Right cardiac atrium (tissue), 5 donors: ENCODE measurements around the gene UBAC2. TPM values are rescaled to one million over a fixed set of nuclear protein-coding genes. Genes with fewer than 3 reads are reported as not detected.
"Not testable (repeated sequence)": the region's sequence is repeated elsewhere in the genome, so short reads cannot be mapped to it uniquely, and the experiment has no call there.

Source experiments
- ATAC-seq, 2 donors: fragments of 200-7000 bp; cut with Tn5 transposase; one replicate each; pipeline versions ENCODE4 v1.8.0 to v1.9.1; 2020; ENCODE audit warnings: moderate library complexity in 2 of 2, mild to moderate bottlenecking in 1 of 2
- DNase-seq, 3 donors: peaks; one replicate each; pipeline ENCODE4 v3.0.0-alpha.2; 2020
- H3K27ac ChIP-seq: one replicate; pipeline ENCODE4 v1.5.1; 2013; ENCODE audit warnings: mild to moderate bottlenecking, low read length, control low read depth, moderate library complexity
- H3K27me3 ChIP-seq: one replicate; pipeline ENCODE4 v1.6.1; 2013; ENCODE audit not compliant: control insufficient read depth, insufficient read depth
- H3K4me1 ChIP-seq: one replicate; pipeline ENCODE4 v1.6.1; 2013; ENCODE audit warnings: low read length; ENCODE audit not compliant: control insufficient read depth, insufficient read depth
- H3K4me3 ChIP-seq: one replicate; pipeline ENCODE4 v1.5.1; 2013; ENCODE audit warnings: low read length, control low read depth
- H3K9me3 ChIP-seq: one replicate; pipeline ENCODE4 v1.6.1; 2013; ENCODE audit warnings: low read length; ENCODE audit not compliant: control insufficient read depth
- WGBS: extraction: QIAGEN DNeasy Blood & Tissue Kit; methylation state at CpG from one replicate; pipeline ENCODE4 v1.1.7; 2013; 5-methylcytosine and 5-hydroxymethylcytosine counted together
- intact Hi-C, 4 donors: fragments of 100-400 bp; cut with DNase I; formaldehyde crosslinking; loops; one replicate each; pipeline versions ENCODE4 v1.11.0 to v1.14.0; 2022 to 2023
- polyA plus RNA-seq: library from polyadenylated mRNA; stranded (reverse); fragments of 200-250 nt; gene quantifications from one replicate; pipeline ENCODE4 v1.2.3, GENCODE V29; 2013
- total RNA-seq, 4 donors: library from RNA; stranded (reverse); fragmentation: NEBNext Ultra II Directional; extraction: Animal tissue kit (Norgen Biotek cat#: 25700); gene quantifications; one replicate each; pipeline ENCODE4 v1.2.1, GENCODE V29; 2021
- donor health status: healthy with polysubstance abuse.
- donor health status: DM: no; HTN: yes; CAD: no.
- donor health status: DM: no; HTN: no; CAD: no.
- donor health status: DM: no; HTN: yes; CAD: no; lungs with severe emphysema.
- donor health status: DM: yes; HTN: yes; CAD: no.

UBAC2 gene
- total and polyA plus RNA-seq, 5 donors, result 41.7 to 52.2 (median 47.6) TPM

DNA sequence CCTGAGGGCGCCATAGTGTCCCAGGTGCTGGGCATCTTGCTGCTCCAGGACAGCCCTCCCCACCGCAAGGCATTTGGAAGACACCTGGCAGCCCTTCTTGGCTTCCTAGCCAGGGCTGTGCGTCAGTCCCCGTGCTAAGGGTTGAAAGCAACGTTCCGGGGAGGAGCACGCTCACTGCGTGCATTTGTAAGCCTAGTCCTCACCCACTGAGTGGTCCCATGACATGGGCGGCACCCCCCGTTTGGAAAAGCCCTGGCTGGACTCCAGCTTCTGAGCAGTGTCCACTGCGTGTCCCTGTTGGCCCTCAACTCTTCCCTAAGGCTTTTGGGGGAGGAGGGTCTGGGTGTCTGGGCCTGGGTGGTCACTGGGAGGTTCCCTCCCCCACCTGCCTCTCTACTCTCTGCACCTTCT lies 182.9 kb downstream of the UBAC2 start:
- no peaks in the 10 kb centered on the region for H3K27me3 ChIP-seq
- DNase-seq, result no peak
- peaks cover 2% of the 10 kb centered on the region for H3K4me1 ChIP-seq
- no peak overlapping the region for H3K4me3 ChIP-seq
- intact Hi-C loops, result no loop called here
- H3K27ac ChIP-seq, result no peak overlapping the region
- ATAC-seq, result peak in 1 of 2 donors; percentile 11
- 72% methylated on average over 11 of the region's 11 CpGs for WGBS
- no peaks in the 10 kb centered on the region for H3K9me3 ChIP-seq

DNA sequence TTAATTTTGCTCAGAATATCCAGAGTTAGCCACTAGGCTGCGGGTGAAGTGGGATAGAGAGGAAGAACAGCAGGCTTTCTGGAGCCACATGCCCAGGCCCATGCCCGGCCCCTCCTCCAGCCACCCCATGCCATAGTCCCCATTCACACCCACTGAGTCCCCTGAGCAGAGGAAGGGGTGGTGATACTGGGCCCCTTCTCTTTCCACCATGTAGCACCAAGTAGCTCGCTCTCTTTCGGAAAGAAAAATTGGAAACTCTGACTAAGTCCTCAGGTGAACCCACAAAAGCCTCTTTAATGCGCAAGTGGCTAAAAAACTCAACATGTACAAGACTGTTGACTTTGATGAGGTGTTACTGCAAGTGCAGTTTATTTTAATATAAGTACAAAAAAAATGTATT lies 183.3 kb downstream of the UBAC2 start:
- intact Hi-C loops, result no loop called here
- H3K4me1 ChIP-seq, result peaks cover 2% of the 10 kb centered on the region
- H3K27ac ChIP-seq, result no peak overlapping the region
- ATAC-seq, result no peak
- H3K27me3 ChIP-seq, result no peaks in the 10 kb centered on the region
- no peak overlapping the region for H3K4me3 ChIP-seq
- 98% methylated on average over 5 of the region's 5 CpGs for WGBS
- DNase-seq, result no peak
- H3K9me3 ChIP-seq, result no peaks in the 10 kb centered on the region

DNA sequence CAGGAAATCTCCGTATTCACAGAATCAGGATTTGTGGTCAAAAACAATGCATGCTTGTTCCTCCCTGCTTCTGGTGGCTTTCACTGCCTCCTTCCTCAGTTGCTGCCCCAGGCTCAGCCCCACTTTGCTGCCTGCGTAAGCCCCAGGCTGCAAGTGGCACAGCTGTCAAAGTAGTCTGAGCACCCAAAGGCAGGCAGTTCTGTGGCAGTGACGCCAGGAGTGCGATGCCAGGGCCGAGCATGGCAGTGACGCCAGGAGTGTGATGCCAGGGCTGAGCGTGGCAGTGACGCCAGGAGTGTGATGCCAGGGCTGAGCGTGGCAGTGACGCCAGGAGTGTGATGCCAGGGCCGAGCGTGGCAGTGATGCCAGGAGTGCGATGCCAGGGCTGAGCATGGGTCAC lies 183.8 kb downstream of the UBAC2 start:
- 74% methylated on average over 13 of the region's 13 CpGs for WGBS
- Histone ChIP-seq H3K4me1 (peaks cover 2% of the 10 kb centered on the region), H3K27me3 (no peaks in the 10 kb centered on the region), H3K4me3 (no peak overlapping the region), H3K9me3 (no peaks in the 10 kb centered on the region), H3K27ac (no peak overlapping the region)
- intact Hi-C loops, result no loop called here
- ATAC-seq (peak in 1 of 2 donors; percentile 41), DNase-seq (peak in 1 of 3 donors; percentile 34)

DNA sequence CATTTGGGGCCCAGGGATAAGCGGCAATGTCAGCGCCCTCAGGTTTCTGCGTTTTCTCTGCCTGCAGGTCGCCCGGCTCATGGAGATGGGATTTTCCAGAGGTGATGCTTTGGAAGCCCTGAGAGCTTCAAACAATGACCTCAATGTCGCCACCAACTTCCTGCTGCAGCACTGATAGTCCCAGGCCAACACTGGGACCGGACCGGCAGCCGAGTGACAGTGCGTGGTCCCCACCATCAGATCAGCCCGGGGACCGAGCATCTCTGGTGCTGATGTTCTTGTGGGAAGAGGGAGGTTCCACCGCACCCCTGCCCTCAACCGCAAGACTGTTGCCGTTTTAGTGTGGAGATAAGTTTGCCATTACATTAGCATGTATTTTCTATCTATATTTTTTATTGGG lies 184.5 kb downstream of the UBAC2 start:
- no peaks in the 10 kb centered on the region for H3K9me3 ChIP-seq
- WGBS, result 94% methylated on average over 15 of the region's 15 CpGs
- no peak overlapping the region for H3K4me3 ChIP-seq
- DNase-seq, result no peak
- ATAC-seq, result no peak
- intact Hi-C loops, result no loop called here
- H3K27ac ChIP-seq, result no peak overlapping the region
- H3K4me1 ChIP-seq, result peaks cover 2% of the 10 kb centered on the region
- H3K27me3 ChIP-seq, result no peaks in the 10 kb centered on the region

DNA sequence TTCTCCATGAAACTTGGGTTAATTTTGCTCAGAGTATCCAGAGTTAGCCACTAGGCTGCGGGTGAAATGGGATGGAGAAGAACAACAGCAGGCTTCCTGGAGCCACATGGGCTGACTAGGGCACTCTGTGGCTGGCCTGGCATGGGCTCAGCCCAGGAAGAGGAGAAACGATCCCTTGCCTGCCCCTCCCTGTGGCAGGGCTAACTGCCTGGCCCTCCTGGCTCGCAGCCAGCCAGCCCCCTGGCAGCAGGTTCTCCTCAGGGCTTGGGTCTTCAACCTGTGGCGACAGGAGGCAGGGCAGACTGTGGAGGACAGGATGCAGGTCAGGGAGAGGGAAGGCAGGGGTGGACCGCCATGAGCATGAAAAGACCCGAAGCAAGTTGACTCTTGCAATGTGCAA lies 185.3 kb downstream of the UBAC2 start:
- DNase-seq (no peak), ATAC-seq (no peak)
- no peaks in the 10 kb centered on the region for H3K27me3 ChIP-seq
- intact Hi-C loops, result no loop called here
- 80% methylated on average over 6 of the region's 6 CpGs for WGBS
- peaks cover 2% of the 10 kb centered on the region for H3K4me1 ChIP-seq
- no peak overlapping the region for H3K4me3 ChIP-seq
- H3K27ac ChIP-seq, result no peak overlapping the region
- H3K9me3 ChIP-seq, result no peaks in the 10 kb centered on the region

DNA sequence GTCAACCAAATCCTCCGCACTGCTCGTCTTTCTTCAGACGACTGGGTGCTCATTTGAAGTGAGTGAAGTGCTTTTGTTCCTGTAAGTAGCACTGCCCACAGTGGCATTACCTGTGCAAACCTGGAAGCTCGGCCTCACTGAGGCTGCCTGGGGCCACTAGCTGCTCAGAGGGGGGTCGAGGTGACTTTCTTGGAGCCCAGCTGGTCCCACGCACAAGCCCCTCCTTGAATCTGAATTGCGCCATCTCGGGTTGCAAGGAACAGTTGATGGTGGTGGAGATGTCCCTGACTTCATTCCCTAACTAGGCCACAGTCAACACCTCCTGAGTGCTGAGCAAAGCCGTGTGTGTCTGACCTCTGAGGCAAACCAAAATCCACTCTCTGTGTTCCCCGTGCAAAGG lies 185.8 kb downstream of the UBAC2 start:
- Histone ChIP-seq H3K27me3 (no peaks in the 10 kb centered on the region), H3K27ac (no peak overlapping the region), H3K4me3 (no peak overlapping the region), H3K4me1 (peaks cover 2% of the 10 kb centered on the region), H3K9me3 (no peaks in the 10 kb centered on the region)
- intact Hi-C loops, result no loop called here
- DNase-seq (no peak), ATAC-seq (peak; percentile 31 to 49)
- 74% methylated on average over 10 of the region's 10 CpGs for WGBS

DNA sequence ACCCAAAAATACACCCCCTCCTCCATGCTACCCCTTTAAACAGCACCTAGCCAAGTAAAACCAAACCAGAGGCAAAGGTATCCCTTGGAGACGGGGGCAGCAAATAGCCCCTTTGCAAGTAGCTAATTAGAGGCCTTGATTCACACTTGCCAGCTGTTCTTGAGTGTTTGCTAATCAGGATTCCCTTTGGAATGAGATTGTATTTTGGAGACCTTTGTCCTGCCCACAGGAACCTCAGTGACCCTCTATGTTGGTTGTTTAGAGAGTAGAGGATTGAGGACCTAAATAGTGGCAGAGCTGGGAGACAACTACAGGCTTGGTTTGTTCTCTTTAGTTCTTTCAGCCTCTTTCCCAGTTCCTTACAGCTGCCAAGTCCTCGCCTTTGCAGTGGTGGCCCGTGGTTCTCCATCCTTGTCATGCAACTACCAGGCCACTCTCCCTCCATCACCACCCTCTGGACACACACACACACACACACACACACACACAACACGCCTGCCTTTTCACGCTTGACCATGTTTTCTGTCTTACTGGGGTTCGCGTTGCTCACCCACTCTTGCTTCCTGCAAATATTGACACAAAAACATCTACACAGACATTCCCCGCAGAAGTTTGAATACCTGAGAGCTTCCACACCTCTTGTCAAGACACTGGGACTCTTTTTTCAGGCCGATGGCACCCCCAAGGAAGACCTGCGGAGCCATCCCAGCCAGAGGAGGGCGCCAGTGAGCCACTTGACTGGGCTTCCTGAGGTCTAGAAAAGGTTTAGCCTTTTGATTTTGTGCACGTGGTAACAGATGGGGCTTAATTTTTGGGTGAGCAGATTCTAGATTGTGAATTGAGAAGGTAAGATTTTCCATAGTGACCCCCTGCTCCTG lies 186.5 kb downstream of the UBAC2 start:
- H3K27me3 ChIP-seq, result no peaks in the 10 kb centered on the region
- no peak overlapping the region for H3K4me3 ChIP-seq
- H3K27ac ChIP-seq, result no peak overlapping the region
- no peaks in the 10 kb centered on the region for H3K9me3 ChIP-seq
- ATAC-seq (no peak), DNase-seq (peak; percentile 37 to 77 (median 73))
- WGBS, result 70% methylated on average over 12 of the region's 12 CpGs
- H3K4me1 ChIP-seq, result peaks cover 2% of the 10 kb centered on the region
- intact Hi-C loops, result no loop called here

DNA sequence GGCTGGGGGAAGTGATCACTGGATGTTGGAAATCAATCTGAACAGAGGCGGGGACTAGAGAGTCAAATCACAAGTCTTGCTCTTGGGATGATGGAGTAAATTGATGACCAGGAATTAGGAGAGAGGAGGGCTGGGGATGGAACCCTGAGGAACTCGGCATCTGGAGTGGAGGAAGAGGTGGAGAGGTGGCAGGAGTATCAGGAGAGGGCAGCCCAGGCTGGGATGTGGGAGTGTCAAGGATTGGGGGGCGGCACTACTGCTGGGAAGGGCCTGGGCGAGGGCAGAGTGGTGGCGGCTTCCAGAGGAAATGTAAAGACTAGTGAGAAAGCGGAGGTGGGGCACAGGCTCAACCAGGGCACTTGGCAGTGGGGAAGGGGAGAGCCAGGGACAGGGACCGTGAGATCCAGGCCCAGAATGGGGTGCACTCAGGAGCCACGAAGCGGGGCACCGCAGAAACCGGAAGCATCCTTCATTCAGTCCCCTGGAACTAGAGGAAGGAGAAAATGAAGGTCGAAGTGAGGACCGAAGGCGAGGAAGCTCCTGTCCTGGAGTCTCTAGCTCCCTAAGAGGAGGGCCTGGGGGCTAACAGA lies 187.8 kb downstream of the UBAC2 start:
- Histone ChIP-seq H3K27ac (no peak overlapping the region), H3K4me3 (no peak overlapping the region), H3K4me1 (peaks cover 2% of the 10 kb centered on the region), H3K27me3 (no peaks in the 10 kb centered on the region), H3K9me3 (no peaks in the 10 kb centered on the region)
- no peak for DNase-seq
- intact Hi-C loops, result no loop called here
- WGBS, result 94% methylated on average over 14 of the region's 14 CpGs
- no peak for ATAC-seq

DNA sequence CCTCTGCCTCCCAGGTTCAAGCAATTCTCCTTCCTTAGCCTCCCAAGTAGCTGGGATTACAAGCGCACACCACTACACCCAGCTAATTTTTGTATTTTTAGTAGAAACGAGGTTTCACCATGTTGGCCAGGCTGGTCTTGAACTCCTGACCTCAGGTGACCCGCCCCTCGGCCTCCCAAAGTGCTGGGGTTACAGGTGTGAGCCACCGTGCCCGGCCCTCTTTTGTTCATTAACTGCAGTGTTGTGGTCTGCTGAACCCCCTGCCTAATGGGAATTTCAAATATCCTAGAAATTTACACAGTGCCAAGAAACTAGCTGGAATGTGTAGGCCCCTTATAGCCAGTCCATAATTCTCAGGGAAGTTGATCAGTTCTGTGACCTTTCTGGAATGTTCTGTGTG lies 188.4 kb downstream of the UBAC2 start:
- intact Hi-C loops, result not testable (repeated sequence)
- WGBS, result 94% methylated on average over 6 of the region's 6 CpGs

DNA sequence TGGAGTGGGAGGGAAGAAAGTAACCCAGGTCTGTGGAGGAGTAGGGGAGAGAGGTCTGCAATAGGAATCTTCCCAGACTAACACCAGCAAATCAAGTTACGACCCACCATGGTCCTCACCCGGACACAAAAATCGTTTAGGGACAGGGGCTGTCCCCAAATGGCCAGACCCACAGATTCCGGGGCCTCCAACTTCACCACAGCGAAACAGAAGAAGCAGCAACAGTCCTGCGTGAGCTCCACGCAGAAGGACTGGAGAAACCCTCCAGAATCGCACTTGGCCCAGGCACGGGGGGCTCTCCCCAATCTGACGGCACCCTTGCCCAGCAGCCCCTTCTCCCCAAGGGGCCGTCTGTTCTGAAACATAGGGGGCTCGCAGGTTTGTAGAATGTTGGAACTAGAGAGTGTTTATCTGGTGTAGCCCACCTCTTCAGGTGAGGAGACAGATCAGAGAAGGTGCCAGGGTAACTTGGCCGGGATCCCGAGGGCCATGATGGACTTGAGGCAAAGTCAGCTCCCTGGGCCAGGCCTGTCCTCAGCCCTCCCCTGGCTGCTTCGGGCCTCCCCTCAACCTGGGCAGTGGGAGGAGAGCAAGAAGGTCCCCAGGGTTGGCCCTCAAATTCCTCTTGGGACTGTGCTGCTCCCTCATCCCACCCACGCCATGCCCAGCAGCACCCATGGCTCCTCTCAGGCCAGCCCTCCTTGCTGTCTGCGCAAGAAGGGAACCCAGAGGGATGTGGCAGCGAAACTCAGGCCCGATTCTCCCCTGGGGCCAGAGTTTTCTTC lies 189.1 kb downstream of the UBAC2 start:
- ATAC-seq (no peak), DNase-seq (no peak)
- peaks cover 2% of the 10 kb centered on the region for H3K4me1 ChIP-seq
- no peak overlapping the region for H3K4me3 ChIP-seq
- 97% methylated on average over 19 of the region's 19 CpGs for WGBS
- H3K27me3 ChIP-seq, result no peaks in the 10 kb centered on the region
- intact Hi-C loops, result no loop called here
- no peak overlapping the region for H3K27ac ChIP-seq
- H3K9me3 ChIP-seq, result no peaks in the 10 kb centered on the region

More for the DNA sequence above, 188.4 kb downstream of the UBAC2 start:
- not testable (repeated sequence) for H3K27ac ChIP-seq, H3K4me1 ChIP-seq, H3K27me3 ChIP-seq, ATAC-seq, DNase-seq, H3K4me3 ChIP-seq, H3K9me3 ChIP-seq

DNA sequence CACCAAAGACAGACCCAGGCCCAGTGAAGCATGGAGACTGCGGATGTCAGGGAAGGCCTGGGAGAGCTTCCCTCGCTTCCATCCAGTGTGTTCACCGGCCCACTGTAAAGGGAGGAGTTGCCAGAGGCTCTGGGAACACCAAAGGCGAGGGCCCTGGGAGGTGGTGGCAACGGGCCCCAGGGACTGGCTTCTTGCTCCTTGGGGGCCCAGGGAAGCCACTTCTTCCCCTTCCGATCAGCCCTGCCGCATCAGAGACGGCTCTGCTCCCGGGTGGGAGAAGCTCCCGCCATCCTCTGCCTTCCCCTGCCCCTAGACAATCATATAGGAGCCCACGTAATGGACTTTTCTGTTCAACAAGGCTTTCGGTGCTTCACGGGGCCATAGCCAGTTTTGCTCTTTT lies 189.9 kb downstream of the UBAC2 start:
- WGBS, result 93% methylated on average over 13 of the region's 13 CpGs

More for the DNA sequence above, 189.9 kb downstream of the UBAC2 start:
- DNase-seq (no peak), ATAC-seq (no peak)
- Histone ChIP-seq H3K27me3 (no peaks in the 10 kb centered on the region), H3K4me1 (peaks cover 2% of the 10 kb centered on the region), H3K9me3 (no peaks in the 10 kb centered on the region), H3K4me3 (no peak overlapping the region), H3K27ac (no peak overlapping the region)
- intact Hi-C loops, result no loop called here
